ENCODE data around the gene NRSN2.

Gene NRSN2, protein sequence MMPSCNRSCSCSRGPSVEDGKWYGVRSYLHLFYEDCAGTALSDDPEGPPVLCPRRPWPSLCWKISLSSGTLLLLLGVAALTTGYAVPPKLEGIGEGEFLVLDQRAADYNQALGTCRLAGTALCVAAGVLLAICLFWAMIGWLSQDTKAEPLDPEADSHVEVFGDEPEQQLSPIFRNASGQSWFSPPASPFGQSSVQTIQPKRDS

DNA sequence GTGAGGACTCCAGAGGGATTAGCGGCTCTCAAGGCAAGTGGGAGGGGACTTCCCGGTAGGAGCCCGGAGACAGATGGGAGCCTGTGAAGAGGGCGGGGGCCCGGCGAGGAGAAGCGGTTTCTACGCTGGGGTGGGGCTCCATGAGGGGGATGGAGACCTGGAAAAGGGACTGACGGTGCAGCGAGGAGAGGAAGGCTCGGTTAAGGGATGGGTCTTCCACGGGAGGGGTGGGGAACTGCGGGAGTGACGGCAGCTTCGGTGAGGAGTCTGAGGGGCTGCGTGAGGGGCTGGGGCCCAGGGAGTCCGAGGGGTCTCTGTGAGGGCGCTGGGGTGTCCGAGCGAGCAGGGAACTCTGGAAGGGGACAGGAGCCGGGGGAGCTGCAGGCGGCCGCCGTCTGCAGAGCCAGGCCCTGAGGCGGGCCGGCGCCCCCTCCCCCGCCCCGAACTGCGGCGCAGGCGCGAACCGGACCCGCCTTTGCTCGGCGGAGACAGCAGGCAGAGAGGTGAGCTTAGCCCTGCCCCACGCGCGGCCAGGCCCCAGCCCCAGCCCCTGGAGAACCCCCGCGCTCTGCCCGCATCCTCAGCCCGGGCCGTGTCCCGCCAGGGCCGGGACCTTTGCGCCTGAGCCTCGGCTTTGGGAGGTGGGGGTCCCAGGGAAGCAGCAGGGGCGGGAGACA is at the start of gene NRSN2:
Gene NRSN2, plus strand, starts transcription at position 472 of the 677 bp plus-strand sequence. CDS start 2,533 bp downstream, outside the sequence.
- in situ Hi-C loops (cut with MboI; ENCODE audit: low sequenced_read_pairs): no loop called here

DNA sequence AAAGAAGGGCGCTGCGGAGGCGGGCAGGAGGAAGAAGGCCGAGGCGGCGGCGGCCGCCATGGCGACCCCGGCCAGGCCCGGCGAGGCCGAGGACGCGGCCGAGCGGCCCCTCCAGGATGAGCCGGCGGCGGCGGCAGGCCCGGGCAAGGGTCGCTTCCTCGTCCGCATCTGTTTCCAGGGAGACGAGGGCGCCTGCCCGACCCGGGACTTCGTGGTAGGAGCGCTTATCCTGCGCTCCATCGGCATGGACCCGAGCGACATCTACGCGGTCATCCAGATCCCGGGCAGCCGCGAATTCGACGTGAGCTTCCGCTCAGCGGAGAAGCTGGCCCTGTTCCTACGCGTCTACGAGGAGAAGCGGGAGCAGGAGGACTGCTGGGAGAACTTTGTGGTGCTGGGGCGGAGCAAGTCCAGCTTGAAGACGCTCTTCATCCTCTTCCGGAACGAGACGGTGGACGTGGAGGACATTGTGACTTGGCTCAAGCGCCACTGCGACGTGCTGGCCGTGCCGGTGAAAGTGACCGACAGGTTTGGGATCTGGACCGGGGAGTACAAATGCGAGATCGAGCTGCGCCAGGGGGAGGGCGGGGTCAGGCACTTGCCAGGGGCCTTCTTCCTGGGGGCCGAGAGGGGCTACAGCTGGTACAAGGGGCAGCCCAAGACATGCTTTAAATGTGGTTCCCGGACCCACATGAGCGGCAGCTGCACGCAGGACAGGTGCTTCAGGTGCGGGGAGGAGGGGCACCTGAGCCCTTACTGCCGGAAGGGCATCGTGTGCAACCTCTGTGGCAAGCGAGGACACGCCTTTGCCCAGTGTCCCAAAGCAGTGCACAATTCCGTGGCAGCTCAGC is 48.8 kb upstream of the NRSN2 start:
- in situ Hi-C loops (cut with MboI; ENCODE audit: low sequenced_read_pairs): no loop called here

DNA sequence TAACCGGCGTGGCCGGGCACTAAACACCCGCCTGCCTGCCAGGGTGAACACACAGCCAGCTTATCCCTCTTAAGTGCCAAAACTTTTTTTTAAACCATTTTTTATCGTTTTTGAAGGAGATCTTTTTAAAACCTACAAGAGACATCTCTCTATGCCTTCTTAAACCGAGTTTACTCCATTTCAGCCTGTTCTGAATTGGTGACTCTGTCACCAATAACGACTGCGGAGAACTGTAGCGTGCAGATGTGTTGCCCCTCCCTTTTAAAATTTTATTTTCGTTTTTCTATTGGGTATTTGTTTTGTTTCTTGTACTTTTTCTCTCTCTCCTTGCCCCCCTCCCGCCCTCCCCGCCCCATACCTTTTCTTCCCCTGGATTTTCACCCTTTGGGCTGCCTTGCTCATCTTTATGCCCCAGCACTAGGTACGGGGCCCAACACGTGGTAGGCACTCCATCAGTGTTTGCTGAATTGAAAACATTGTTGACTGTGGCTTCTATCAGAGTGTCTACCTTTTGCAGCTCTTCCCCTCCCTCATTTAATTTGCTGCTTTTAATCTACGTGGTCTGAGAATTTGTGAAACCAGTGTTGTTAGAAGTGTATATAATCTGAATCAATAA is 48.0 kb upstream of the NRSN2 start:
- in situ Hi-C loops (cut with MboI; ENCODE audit: low sequenced_read_pairs): no loop called here

DNA sequence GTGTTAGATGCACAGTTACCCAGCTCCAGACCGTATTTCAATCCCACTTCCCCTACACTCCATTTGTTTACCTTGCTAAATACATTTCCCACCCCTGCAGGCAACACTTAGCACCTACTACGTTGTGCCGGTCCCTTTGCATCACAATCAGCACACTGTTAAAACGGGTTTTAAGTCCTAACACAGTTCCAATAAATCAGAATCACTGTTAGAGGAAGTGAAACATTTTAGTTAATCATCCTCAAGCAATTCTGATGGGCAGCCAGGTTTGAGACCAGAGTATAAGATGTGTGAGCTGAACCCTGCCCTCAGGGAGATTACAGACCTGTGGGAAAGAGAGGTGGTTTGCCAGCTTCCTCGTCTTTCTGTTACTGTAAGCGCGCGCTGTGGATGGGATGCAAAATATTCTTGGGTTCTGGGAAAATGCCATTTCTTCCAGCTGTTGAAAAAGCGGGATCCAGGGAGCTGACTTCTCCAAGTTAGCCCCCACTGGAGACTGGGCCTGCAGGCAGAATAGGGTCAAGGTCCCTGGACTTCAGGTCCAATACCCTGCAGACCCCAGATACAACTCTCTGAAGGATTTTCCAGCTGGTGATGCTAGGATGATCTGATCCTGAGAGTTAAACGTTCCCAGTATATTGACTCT is 46.4 kb upstream of the NRSN2 start:
- in situ Hi-C loops (cut with MboI; ENCODE audit: low sequenced_read_pairs): no loop called here

DNA sequence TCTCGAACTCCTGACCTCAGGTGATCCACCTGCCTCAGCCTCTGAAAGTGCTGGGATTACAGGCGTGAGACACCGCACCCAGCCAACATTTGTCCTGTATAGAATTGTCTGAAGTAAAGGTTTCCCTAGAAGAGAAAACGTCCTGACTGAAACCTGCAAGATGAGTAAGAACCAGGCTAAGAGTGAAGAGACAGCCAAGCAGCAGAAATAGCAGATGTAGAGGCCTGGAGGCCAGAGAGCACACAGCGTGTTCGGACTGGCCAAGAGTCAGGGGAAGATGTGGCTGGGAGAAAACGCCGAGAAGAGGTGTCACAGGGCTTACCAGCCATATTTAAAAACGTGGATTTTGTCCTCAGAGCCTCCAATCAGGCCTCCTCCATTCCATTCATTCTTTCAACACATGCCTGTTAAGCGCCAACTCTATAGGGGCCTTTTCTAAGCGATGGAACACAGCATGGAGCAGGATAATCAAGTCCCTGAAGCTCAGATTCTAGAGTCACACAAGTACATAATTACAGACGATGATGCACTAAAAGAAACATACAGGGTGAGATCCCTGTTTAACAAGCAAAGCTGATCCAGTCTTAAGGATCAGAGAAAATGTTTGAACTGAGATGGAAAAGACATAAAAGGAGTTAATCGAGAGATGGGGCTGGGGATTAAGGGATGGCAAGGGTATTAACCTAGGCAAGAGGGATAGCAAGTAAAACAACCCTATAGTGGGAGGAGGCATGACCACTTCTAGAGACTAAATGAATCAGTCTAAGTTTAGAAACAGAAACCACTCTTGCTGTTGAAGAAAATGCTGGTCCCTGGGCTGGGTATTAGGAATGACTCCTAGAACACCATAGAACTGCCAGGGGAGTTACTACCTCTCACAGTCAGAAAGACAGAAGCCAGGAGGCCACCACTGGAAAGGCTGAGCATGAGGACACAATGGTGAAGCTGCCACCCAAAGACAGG is 44.7 kb upstream of the NRSN2 start:
- in situ Hi-C loops (cut with MboI; ENCODE audit: low sequenced_read_pairs): no loop called here

DNA sequence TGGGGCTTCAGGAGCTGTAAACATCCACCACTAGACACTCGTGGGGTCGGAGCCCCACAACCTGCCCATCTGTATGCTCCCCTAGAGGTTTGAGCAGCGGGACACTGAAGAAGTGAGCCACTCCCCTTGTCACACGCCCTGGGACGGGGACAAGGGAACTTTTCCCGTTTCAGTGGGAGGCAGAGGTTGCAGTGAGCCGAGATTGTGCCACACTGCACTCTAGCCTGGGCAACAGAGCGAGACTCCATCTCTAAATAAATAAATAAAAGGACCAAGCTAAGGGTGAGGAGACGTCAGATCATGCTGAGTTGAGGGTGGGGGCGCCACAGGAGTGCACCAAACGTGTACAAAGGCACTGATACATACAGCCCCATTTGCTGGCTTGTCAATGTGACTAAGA is 41.2 kb upstream of the NRSN2 start:
- in situ Hi-C loops (cut with MboI; ENCODE audit: low sequenced_read_pairs): no loop called here

DNA sequence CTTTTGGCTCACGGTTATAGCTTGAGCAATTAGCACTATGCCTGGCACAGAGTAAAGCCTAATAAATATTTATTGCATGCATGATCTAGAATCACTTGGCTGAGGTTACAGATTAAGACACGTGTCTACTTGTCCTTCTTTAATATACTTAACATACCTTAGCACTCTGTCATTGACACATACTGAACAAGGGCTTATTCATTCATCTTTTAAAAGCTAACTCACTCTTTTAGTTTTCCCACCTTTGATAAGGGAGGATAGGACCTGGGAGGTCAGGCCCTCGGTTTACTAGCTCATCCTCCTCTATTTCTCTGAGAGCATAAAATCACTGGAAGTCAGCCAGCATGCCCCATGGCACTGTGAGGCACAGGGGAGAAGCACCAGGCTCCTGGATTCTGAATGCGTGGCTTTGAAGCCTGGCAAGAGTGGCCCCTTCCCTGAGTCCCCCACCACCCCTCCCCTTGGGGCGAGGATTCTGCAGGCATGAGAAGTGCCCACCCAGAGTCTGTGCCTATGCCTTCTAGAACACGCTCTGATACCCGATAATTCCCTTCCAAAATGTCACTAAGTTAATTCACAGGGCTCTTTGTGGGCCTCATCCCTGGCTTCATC is 38.4 kb upstream of the NRSN2 start:
- in situ Hi-C loops (cut with MboI; ENCODE audit: low sequenced_read_pairs): no loop called here

DNA sequence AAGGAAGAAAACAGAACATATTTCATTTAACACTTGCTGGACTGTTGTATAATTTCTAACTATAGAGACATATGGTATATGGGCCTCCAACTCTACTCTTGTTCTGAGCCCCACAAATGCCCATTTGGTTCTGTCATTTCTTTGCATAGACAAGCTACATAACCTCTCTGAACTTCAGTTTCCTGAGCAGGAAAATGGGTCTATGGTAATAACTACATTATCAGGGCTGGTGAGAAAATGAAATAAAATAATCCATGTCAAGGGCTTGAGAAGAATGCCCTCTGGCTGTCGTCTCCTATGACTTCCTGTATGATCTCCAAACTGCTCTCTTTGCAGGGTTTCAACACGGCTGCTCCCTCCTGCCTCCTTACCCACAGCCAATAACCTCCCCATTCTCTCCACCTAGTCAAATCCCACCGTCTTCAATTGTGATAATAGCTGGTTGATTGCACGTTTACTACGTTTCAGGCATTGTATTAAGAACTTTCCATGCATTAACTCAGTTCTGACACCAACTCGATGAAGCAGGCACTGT is 37.5 kb upstream of the NRSN2 start:
- in situ Hi-C loops (cut with MboI; ENCODE audit: low sequenced_read_pairs): no loop called here

DNA sequence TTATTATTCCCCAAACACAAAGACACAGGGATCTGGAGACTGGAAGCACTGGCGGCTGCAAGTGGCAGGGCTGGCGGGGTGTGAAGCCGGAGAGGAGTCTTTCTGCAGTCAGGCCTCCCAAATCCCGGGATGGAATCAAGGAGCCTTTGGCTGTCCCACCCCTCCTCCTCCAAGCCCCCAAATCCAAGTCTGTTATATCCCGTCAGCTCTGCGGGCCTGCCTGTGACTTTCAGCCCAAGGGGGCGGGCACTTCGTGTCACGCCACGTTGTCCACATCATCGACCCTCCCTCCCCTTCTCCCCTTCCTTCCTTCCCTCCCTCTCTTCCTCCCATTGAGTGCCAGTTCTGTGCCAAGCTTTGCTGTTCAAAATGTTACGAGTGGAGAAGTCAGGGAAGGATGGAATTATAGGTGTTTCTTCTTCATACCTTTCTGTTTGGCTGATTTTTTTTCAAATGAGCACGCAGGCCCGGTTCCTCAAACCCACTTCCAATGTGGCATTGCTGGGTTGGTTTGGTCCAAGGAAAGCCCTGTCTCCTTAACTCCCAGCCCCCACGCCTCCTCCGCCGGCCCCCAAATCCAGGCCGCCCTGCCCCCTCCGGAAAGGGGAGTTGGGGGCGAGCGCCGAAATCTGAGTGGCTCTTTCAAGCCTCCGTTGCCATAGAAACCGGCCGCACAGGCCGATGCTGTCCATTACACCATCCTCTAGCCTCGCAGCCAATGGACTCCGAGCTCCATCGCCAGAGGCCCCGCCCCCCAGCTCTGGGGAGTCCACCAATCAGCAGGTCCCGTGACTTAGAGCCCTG is 36.9 kb upstream of the NRSN2 start:
- in situ Hi-C loops (cut with MboI; ENCODE audit: low sequenced_read_pairs): no loop called here

DNA sequence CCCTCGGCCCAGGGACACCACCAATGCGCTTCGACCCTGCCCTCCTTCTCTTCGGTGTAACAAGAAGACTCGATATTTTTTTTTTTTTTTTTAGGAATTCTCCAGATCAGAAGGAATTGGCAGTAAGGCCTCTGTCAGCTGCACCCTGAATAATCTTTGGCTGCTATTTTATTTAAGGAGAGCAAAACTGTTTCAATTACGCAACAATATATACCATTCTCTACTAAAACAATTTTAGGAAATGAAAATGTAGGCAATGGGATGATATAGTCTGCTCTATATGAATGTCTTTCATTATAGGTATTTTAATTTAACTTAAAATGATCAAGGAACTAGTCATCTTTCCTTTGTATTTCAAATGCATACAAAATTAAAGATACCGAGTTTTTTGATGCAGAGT is 36.3 kb upstream of the NRSN2 start:
- in situ Hi-C loops (cut with MboI; ENCODE audit: low sequenced_read_pairs): no loop called here

DNA sequence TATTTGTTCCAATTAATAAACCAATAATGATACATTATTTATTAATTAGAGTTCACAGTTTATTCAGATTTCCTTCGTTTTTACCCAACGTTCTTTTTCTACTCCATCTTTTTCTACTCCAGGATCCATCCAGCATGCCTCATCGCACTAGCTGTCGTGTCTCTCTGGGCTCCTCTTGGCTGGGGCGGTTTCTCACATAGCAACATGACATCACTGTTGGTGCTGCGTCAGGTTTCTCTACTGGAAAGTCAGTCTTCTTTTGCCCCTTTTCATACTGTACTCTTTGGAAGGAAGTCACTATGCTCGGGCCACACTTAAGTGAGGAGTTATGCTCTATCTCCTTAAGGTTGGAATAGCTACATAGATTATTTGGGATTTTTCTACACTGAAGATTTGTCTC is 35.3 kb upstream of the NRSN2 start:
- in situ Hi-C loops (cut with MboI; ENCODE audit: low sequenced_read_pairs): no loop called here

DNA sequence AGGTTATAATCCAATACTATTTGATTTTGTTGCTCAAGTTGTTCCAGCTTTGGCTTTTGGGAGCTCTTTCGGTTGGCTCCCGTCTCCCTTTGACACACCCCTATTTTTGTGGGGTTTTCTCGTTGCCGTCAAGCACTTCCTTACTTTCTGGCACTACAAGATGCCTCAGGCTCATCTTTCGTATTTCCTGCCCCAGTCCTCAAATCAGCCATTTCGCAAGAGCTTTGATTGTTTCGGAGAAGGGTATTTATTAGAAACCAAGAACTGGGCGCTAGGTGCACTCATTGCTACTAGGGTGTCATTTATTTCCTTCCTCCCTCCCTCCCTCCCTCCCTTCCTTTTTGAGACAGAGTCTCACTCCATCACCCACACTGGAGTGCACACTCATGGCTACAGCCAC is 34.8 kb upstream of the NRSN2 start:
- in situ Hi-C loops (cut with MboI; ENCODE audit: low sequenced_read_pairs): no loop called here

DNA sequence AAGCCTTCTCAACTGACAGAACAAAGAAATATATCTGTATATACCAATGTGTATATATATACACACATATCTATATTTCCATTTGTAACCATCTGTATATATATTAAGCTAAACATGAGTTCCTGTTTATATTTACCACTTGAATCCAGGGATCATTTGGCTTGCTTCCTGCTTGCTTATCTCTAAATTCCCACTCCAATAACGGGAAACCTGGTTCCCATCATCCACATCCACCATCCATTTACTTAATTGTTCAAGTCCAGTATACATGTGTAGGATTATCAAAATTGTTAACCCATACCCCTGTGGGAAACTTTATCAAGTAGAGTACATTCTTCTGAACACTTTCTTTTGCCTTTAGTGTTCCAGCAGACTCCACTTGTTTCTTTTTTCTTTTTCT is 34.0 kb upstream of the NRSN2 start:
- in situ Hi-C loops (cut with MboI; ENCODE audit: low sequenced_read_pairs): no loop called here

DNA sequence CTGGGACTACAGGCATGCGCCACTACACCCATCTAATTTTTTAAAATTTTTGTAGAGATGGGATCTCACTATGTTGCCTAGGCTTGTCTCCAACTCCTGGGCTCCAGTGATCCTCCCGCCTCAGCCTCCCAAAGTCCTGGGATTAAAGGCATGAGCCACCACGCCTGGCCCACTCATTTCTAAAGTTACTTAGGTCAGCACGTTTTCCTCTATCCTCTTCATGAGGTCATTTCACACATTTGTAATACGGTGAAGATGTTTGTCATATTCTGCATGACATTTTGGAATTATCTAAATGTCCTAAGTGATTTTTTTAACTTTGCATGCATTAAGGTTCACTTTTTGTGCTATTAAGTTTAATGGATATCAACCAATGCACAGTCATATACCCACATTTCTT is 33.5 kb upstream of the NRSN2 start:
- in situ Hi-C loops (cut with MboI; ENCODE audit: low sequenced_read_pairs): no loop called here

DNA sequence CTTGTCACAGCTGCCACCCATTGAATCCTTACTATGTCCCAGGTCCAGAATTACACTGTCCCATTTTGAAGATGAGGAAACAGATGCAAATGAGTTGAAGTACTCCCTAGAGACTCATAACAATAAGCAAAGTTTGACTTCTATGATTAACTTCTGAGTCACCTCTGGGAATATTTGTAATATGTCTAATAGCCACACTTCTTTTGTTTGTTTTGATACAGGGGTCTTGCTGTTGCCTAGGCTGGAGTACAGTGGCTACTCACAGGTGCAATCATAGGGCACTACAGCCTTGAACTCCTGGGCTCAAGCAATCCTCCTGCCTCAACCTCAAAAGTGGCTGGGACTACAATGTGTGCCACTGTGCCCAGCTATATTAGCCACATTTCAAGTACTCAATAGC is 33.0 kb upstream of the NRSN2 start:
- in situ Hi-C loops (cut with MboI; ENCODE audit: low sequenced_read_pairs): no loop called here

DNA sequence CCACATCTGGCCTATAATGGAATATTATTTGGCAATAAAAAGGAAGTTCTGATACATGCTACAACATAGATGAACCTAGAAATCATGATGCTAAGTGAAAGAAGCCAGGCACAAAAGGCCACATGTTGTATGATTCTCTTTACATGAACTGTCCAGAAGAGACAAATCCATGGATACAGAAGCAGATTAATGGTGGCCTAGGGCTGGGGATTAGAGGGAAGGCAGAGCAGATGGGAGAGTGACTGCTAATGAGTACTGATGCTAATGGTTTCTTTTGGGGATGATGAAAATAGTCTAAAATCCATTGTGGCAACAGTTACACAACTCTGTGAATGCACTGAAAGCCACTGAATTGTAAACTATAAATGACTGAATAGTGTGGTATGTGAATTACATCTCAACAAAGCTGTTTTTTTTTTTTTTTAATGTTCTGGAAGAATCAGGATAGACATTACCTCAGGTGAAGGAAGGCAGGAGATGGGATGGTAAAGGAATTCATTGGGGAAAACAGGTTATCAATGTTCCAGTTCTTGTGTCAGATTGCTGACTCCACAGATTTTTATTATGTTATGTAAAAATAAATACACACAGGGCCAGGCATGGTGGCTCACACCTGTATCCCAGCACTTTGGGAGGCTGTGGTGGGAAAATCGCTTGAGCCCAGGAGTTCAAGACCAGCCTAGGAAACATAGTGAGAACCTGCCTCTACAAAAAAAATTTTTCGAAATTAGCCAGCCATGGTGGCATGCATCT is 30.4 kb upstream of the NRSN2 start:
- in situ Hi-C loops (cut with MboI; ENCODE audit: low sequenced_read_pairs): no loop called here

DNA sequence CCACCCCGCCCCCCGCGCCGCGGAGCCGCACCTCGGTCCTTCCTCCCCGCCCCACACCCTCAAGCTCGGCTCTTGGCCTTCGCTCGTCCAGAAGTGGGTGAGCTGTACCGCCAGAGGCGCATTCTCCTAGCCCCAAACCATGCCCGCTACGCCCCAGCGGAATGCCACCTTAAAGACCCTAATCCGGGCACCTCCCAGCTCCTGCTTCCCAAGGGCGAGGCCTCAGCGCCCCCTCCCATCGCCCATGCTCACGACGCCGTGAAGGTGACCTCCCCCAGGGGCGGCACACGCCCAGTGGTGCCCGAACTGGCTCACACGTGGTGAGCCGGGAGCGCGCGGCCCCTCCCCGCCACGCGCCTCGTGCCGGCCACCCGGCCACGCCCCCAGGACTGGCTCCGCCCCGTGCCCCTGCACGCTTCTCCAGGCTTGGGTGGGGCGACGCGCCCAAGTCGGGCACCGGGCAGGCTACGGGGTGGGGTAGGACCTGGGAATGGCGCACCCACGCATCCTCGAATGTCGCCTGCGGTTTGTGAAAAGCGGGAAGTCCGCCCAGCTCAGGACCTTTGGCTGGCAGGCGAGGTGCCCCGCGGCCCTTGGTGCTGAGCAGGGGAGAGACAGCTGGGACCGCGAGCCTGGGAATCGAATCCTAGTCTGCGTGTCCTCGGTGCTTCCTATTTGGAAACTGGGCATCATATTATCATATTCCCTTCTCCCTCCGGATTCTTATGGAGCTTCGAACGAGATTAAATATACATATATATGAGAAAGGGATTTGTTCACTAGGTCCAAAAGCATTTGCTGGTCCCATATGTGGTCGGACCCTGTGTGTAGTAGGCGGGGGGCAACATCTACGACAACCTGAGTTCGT is 22.5 kb upstream of the NRSN2 start:
- in situ Hi-C loops (cut with MboI; ENCODE audit: low sequenced_read_pairs): no loop called here
